NOMO-1 treated with dmso at 0.1 percent for 144 hours (cell line): ENCODE results near the gene CASTOR1.

Source experiments
- DNase-seq: peaks from one replicate; lab custom pipeline; 2025; ENCODE audit not compliant: unreplicated experiment; lab: John Stamatoyannopoulos, UW

Gene CASTOR1

DNA sequence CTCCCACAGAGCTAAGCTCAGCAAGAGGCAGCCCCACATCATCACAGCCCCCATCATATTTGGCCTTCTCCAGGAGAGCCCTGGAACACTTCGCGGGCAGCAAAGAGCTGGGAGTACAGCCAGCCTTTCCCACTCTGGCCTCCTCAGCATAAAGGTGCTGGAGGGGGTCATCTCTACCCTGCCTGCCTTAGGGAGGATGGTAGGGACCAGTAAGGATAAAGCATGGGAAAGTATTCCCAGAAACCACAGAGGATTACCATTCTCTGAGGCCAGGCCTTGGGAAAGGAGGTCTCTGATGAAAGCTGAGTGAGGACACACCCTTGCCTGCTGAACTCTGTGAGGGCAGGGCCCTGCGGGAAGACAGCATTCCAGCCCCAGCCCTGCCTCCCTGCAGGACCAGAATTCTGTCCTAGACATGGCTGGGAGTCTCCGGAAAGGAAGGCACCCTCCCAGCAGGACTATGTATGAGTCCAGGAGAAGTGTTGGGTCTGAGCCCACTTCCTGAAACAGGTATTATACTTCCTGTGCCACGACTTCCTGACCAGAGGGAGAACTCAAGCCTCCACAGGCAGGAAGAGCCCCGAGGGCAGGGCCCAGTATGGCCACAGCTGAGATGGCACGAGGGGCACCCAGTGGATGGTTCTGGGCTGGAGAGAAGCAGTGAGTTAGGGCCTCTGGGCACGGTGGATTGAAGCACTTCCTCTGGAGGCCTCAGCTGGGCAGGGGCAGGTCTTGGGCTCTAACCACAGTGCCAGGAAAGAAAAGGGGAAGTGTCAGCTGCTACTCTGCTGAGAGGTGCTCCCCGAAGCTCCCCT, 12.9 kb upstream of the CASTOR1 start:
- peak; percentile 92 for DNase-seq

GRCh38 chr22:30299322-30299721, 10.0 kb upstream of the CASTOR1 start:
- DNase-seq, result no peak

GRCh38 chr22:30297991-30298701, 8.8 kb upstream of the CASTOR1 start:
- no peak for DNase-seq

- DNase-seq, result no peak
Measured at GRCh38 chr22:30297276-30297990, 8.1 kb upstream of the CASTOR1 start.

DNA sequence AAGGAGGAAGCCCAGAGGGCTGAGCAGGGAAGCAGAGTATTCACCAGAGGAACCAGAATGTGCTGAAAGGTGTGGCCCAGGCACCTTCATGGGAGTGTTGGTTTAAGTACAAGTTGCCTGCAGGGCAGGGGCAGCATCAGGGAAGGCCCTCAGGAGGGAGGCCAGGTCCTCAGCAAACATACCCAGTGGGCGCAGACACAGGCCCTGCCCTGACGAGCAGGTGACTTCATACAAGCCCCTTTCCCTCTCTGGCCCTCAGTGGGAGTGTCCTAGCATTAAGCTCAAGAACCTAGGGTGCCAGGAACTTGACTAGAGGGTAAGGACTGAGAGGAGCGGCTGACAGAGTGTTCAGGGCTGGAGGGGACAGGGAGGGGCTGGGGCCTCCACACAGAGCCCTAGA, 7.5 kb upstream of the CASTOR1 start:
- DNase-seq, result no peak

- no peak for DNase-seq
Measured at GRCh38 chr22:30296324-30296723, 7.0 kb upstream of the CASTOR1 start.

DNA sequence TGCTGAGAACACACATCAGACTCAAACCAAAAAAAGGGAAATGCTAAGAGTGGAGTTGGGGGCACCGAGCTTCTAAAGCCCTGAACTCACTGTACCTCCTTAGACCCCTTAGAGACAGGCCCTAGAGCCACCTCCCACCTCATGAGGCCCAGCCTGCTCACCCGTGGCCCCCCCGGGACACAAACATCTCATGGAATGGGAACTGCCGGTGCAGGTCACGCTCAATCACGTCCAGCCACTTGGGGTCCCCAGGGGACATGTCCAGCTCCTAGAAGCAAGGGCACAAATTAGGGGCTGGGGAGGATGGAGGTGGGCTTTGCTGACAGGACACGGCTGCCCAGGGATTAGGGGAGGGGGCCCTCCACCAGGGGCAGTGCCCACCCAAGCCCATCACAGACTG, 6.3 kb upstream of the CASTOR1 start:
- no peak for DNase-seq

GRCh38 chr22:30294830-30295229, 5.5 kb upstream of the CASTOR1 start:
- no peak for DNase-seq

DNA sequence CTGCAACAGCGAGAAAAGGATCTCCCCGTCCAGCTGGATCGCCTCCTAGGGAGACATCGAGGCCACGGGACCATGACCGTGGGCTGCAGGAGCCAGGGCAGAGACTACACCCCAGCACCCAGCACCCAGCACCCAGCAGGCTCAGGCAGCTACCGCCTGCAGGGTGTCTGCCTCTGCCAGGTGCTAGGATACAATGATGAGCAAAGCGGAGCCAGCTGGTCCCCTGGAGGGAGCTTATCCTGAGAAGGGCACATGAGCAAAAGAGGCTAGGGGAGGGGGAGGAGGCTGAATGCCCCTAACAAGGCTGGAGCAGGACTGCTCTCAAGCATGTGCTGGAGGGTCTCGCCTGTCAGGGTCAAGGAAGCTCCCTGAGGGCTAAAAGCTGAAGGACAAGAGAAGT, 4.8 kb upstream of the CASTOR1 start:
- no peak for DNase-seq

- no peak for DNase-seq
Measured at GRCh38 chr22:30293026-30293425, 3.7 kb upstream of the CASTOR1 start.

- DNase-seq, result no peak
Measured at GRCh38 chr22:30292069-30292970, 3.0 kb upstream of the CASTOR1 start.

GRCh38 chr22:30291058-30291892, 2.0 kb upstream of the CASTOR1 start:
- no peak for DNase-seq

DNA sequence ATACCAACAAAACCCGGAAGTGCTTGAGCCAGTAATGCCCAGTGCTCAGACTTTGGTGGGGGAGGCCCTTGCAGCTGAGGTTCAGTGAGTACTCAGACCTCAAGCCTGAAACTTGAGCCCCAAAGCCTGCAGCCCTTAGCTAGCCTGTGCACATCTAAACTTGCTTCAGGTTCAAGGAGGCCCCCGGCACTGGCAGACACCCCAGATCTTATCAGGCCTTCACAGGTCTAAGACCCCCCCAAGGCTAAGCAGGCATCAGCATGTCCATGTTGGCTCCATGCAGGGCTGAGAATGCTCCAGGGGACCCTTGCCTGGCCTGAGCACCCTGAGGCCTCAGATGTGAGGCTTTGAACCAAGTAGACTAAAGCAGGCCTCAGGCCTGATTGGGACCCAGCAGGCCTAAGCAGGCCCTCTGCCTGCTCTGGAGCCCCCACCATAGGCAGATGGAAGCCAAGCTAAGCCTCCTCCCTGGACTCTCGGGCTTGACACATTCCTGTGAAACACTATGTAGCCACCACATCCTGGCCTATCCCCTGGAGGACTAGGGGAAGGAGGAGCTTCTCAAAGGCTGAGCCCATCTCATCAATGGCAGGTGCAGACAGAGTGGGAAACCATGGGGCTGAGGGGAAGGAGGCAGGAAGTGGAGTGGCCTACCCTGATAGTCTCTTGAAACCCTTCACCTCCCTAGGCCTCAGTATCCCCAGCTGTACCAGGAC, 1.2 kb upstream of the CASTOR1 start:
- DNase-seq, result no peak

GRCh38 chr22:30289980-30290313, 642 bp upstream of the CASTOR1 start:
- no peak for DNase-seq

DNA sequence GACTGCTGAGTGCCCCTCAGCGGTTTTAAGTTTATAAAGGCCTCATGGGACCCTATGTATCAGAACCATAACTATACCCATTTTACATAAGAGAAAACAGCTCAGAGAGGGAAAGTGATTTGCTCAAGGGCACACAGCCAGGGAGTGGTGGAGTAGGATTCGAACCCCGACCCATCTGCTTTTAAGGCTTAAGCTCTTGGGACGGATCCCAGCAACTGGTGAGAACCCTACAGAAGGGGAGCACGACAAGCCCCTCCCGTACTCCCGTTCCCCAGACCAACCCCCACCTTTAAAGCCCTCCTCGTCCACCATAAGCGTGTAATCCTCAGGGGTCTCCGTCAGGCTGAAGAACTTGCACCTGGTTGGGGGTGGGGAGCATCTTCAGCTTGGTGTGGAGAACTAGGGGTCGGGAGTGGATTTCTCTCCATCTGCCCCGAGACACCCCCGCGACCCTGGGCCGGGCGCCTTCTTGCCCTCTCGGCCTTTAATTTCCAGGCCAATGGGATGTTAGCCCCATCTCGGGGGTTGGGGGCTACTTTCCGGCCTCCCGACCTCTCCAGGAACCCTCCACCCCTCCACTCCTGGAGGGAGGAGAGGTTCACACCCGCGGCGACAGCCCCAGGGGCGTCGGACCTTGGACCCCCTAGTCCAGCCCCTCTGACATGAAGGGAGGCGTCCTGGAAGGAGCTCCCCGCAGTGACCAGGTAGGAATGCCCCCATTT, 725 bp downstream of the CASTOR1 start:
- no peak for DNase-seq

DNA sequence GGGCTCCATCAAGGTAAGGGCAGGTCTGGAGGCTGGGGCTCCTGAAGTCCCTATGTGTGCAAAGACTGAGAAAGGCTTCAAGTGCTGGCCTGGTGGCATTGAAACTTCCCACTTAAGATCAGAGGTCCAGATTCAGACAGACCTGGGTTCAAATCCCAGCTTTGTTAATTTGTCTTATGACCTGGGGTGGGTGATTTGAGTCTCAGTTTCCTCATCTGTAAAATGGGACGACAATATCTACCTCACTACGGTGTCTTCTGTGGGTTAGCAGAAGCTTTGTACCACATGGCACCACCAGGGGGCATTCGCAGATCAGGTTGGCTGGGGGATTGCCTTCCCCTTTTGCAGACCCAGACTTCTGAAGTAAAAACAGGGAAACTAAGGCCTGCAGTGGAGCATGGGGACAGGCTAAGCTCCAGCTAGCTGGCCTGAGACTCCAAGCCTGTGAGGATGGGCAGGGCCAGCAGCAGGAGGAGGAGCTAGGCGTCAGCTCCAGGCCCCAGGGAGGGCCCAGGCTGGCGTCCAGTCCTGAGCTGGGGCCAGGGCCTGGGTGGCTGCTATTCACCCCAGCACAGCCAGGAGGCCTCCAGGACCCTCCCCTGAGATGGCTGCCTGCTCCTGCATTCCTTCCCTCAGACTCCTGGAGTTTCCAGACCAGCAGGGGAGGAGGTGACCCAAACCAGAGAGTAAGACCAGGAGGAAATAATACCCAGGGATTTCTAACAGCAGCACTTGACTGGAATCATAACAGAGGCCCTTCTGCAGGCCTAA, 1.5 kb downstream of the CASTOR1 start:
- peak; percentile 62 for DNase-seq

DNA sequence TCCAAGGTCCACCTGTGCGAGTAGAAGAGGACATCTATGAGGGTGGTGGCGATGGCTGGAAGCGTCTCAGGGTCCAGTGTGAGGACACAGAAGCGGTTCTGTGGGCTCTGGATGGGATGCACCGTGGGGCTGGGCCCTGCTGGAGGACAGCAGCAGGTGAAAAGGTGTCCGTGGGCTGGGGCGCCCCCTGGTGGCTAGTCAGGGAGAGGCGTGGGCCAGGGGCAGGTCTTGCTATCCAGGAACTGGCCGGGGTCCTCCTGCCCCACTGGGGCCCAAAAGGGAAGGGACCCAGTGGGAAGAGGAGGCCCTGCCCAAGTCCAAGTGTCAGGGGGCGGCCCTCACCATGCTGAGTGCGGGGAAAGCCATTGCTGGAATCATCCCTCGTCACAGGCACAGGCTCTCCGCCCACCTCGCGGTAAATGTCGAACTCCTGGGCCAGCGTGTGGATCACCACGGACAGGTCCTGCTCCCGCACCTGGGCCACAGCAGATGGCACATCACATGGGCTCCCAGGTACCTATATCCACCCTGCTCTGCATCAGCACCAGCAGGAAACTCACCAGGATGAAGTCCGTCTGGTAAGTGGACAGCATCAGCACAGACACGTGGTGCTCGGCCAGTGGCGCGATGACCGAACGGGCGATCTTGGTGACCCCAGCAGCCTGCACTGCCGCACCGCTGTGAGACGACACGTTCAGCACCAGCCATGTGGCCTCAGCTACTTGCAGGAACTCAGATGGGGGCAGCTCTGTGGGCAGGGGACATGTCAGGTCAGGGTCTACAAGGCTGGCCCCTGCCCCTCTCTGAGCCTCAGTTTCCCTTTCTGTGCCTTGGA, 2.3 kb downstream of the CASTOR1 start:
- DNase-seq, result peak; percentile 20
